Activated T-helper 9 cell treated with anti-CD3 and anti-CD28 coated beads, Interleukin-2, amount 50 U/mL, for 16 hours (primary cell): ENCODE measurements around the gene NUP210.

Experiments used
- DNase-seq: peaks from one replicate; pipeline ENCODE4 v3.0.0-alpha.2; 2020; ENCODE audit warnings: low read depth

Gene NUP210

DNA sequence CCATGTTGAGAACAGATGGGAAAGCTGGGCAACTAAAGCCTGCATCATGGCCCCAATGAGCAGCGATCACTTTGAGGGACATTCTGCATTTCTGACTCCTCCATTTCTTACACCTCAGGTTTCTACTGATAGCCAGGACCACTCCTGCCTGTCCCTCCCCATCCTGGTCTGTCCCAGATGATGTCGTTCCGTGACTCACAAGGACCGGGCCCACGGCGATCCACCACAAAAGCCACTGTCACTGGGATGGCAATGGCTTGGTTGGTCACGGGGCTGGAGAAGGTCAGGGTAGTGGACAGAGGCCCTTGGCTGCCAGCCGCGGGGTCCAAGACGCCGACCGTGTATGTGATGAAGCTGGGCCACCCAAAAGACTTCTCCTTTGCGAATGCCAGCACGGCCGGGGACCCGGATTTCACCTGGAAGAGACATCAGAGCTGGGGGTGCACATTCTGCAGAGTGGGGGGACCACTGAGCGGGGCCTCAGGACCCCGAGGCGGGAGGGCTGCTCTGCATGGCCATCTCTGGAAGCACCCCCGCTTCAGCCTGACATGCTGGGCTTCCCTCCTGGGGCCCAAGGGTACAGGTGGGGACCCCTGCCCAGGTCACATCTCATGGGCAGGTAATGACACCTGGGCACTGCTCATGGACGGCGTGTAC lies 100.4 kb downstream of the NUP210 start:
- no peak for DNase-seq

DNA sequence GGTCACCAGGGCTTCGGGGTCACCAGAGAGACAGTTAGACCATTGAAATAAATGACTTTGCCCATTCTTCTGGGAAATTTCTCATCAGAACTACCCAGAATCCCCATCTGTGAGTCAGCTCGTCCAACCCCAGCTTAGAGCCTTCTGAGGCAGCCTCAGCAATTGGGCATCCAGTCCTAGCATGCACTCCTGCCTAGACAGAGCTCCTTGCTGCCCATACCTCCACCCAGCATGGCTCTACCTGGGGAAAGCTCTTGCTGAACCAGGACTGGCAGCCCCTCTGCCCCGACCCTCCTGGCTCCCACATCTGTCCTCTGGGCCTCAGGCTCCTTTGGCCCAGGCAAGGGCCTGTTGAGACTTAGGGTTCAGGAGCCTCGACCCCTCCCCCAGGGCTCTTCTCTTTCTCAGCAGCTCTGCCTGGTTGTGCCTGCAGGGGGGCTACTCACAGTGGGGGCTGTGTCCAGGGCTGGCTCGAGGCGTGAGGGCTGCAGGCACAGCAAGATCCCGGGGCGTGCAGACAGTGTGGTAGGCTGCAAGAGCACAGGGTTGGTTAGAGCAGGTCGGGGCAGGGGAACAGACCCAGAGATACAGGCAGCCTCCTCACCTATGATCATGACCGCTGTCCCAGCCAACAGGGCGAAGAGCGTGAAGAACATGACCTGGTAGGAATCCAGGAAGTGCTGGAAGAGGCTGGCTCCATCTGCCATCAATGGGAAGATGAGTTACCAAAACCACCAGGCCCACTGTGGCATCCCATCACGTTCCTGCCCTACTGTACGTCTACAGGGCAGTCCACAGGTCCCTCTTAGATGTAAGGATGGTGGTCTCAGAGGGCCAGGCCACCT lies 101.3 kb downstream of the NUP210 start:
- DNase-seq: no peak

DNA sequence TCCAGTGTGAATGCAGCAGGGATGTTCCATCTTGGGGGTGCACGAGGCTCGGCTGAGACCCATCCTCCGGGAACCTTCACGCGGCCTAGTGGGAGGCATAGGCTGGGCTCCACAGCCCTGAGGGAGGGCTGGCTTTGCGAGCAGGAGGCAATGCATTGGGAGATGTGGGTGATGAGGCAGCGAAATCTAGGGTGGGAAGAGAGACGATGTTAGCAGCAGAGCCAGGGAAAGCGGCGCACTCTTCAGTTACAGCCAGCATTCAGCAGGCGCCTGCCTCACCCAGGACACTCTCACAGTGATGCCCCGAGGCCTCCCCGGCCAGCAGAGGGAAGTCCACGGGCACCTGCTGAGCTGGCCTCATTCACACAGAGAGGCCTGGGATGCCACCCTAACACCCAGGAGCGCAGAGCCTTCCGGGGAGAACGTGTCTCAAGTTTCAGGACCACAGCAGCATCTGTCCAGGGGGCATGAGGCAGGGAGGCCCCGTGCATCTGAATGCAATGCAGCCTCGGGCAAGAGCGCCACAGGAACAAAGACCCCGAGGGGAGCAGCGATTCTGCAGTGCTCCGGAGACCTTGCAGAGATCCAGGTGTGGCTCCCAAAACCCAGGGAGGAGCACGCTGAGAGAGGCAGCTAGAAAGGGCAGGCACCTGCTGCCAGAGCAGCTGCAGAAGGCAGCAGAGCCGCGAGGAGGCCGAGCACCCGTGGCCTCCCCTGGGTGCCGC lies 102.4 kb downstream of the NUP210 start:
- no peak for DNase-seq

DNA sequence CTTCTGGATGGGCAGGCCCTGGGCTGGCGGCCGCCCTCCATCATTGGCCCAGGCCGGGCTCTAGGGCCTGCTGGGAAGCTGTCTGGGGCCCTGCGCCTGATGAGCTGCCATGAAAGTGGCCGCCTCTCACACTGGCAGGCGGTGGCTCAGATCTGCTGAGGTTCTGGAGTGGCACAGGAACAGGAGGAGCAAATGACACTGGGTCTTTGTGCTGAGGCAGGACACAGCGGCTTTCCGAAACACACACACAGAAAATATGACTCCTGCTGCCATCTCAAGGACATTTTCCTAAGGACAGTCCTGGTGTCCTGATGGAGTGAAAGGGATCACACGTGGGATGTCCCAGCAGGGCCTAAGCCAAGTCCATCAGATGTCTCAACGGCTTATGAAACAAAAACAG lies 103.5 kb downstream of the NUP210 start:
- no peak for DNase-seq

DNA sequence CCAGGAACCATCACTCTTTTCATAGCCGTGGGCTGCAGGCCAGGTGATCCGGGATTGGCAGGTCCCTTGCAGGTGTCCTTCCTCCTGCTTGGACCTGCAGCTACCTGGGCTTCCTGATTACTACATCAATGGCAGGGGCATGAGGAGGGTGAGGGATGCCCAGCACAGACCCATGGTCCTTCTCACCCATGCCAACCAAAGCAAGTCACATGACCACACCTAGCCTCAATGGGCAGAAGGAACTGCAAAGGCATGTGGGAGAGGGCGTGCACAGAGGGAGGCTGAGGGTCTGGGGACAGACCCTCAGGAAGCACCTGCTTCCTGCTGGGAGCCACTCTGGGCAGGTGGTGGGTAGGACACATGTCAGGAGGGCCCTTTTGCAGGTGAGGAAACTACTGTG lies 105.2 kb downstream of the NUP210 start:
- no peak for DNase-seq

DNA sequence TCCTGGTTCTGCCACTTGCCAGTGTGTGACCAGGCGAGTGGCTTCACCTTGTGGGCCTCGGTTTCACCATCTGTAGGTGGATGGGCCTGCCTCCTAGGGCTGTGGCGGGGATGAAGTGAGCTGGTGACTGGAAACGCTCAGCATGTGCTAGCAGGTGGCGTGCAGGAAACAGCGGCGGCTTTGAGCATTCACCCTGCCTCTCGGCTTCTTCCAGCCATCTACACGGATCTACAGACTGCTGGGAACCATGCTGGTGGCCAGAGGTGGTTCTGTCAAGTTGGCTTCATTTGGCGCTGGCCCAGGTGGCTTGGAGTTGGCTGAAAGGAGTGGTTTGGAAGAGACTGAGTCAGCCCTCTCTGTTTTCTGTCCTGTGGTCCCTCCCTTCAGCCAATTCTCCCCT lies 106.3 kb downstream of the NUP210 start:
- no peak for DNase-seq

DNA sequence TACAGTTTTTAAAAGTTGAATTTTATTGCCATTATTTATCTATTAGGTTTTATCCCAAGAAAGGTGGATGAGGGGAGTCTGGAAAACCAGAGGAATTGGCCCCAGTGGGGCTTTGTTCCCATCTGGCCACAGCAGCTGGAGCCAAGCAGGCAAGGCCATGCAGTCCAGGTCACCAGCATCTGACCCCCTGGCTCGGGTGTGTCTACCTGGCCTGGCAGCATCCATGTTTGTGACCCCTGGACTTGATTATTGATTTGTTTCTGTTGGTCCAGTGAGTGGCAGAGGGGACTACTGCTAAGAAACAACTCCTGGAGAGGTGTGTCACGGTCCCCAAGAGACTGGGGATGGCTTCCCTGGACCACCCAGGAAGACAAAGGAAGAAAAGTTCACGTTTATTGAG lies 111.1 kb downstream of the NUP210 start:
- DNase-seq: no peak

DNA sequence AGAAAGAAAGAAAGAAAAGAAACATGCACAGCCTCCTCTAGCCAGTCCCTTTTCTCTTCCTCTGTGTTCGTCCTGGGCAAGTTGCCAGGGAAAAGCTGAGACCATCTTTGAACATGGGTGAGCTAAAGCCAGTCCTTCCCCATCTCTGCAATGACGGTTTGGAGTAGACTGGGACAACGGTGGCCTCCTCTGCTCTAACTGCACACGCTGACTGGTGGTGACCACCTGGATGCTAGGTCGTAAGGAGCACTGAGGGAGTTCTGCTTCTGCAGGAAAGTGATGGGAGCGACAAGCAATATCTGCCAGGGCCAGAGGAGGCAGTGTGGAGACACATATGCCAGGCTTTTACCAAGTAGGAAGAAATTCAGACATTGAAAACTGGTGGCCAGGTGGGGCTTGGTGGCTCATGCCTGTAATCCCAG lies 111.7 kb downstream of the NUP210 start:
- DNase-seq: no peak

DNA sequence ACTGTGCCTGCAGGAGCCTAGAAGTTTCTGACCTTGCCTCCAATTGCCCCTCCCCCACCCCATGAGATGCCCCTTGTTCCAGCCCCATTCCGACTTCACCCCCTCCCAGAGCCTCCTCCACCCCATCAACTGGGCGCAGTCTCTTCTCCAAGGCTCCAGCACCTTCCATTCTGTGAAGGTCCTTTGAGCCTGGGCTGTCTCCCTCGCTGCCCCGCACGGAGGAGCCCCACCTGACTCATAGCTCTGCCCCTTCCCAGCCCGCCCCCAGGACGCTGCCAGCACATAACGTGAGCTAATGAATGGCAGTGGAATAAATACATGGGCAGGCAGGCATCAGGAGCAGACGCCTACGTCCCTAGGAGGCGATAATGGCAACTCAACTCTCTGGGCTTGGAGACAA lies 113.1 kb downstream of the NUP210 start:
- no peak for DNase-seq

DNA sequence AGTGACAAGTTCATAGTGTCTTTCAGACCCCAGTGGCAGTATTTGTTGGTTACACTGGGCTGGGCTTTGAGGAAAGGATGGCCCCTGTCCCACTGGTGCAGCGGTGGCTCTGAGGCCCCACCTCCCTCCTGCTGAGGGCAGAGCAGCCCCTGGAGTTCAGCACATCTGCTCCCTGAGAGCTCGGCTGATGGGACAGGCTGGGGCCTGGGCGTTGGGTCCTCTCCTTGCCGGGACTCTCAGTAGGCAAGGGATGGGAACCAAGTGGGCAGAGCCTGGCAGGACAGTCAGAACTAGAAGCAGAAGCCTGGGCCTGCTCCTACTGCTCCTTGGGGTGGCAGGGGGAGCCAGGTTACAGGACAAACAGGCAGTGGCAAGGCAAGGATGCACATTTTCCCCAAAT lies 114.5 kb downstream of the NUP210 start:
- no peak for DNase-seq

DNA sequence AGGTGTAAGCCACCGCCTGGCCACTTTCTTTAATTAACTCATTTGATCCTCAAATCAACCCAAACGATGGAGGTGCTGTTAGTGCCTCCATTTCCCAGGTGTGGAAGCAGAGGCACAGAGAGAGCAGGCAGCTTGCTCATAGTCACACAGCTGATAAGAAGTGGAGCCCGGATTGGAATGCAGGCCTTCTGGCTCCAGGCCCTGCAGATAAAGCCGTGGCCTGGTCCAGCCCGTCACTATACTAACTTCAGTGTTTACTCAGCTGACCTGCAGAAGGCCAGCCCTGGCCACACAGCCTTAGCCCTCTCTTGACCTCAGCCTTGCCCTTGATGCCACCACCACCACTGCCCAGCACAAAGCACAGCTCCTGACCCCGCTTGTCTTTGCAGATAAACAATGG lies 116.7 kb downstream of the NUP210 start:
- no peak for DNase-seq

DNA sequence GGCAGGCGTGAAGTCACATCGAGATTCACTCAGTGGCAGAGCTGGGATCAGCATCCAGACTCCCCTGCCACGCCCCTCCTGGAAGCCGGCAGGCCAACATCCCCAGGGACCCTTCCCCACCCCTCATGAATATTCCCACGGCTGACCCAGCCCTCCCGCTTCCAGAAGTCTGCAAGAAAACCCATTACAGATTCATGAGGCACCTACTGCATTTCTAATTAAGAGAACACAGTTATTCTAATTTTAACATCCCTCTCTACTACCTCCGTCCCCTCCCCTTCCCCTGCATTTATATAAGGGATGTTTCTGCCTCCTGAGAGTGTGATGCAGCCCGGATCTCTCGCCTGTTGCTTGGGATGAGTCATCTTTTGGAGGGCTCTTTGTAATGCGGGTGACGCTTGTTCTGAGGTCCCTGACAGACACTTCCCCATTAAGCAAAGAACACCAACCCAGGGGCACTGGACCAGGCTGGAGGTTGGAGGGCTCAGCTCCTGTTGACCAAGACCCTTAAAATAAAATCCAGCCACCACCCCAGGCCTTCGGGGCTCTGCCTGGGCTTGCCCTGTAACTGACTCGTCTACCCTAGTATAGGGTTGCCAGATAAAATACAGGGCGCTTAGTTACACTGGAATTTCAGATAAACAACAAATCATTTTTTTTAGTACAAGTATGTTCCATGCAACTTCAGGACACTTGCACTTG lies 118.7 kb downstream of the NUP210 start:
- DNase-seq: no peak

DNA sequence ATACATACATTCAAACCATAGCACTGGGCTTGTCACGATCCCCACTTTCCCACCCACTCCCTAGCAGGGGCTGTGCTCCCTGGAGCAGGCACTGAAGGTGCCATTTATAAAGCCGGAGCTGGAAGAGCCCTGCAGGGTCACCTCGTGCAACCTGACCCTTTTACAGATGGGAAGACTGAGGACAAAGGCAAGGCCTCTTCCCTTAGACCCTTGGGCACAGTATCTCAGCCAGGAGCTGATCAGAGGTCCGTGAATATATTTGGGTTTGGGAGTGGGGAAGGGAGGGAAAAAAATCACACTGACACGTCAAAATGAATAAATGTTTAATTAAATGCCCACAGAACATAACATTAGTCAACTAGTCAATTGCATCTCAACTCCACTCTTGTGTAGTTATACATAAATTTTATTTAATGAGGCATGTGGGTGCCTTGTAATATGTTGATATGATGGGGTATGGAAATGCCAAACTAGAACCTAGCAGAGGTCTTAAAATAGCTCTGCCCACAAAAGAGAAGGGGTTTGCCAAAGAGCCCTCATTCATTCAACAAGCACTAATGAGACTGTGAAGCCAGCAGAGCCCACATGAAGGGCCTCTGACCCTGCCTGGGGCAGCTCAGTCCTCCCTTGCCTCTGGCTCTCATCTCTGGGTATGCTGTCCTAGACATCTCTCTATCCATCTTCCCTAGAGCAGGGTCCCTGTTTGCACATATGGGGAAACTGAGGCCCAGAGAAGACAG lies 119.4 kb downstream of the NUP210 start:
- no peak for DNase-seq

DNA sequence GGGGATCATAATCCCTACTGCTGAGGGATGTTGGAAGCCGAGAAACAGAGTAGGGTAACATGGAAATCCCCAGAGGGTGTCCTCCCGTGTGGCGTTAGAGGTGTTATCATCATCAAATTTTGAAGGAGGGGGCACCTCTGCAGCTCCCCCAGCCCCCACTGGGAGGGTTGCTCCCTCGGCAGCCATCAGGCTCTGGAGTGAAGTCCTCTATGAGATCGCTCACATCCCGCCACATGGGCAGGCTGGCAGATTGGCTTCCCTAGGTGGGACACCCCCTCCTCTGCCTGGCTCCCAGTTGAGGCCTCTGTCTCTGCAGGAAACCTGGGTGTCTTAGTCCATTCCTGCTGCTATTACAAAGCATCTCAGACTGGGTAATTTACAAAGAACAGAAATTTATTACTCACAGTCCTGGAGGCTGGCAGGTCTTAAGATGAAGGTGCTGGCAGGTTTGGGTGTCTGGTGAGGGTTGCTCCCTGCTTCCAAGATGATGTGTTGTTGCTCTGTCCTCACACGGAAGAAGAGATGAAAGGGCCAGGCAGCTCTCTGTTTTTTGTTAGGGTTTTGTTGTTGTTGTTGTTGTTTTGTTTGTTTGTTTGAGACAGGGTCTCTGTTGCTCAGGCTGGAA lies 120.5 kb downstream of the NUP210 start:
- DNase-seq: no peak

DNA sequence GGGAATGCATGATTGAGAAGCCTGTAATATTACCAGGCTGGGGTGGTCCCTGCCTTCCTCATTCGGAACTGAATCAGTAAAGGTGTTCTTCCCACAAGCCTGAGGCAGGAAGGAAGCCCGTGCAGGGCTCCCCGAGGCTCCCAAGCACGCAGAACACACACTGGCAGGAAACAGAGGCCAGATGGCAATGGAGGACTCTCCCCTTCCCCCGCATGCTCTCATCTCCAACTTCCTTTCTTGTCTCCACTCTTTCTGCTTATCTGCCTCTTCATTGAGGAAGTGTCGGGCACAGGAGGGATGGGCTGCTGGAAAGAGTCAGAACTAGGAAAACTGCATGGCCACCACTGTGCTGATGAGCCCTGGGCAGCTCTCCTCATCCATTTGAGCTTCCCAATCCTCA lies 123.5 kb downstream of the NUP210 start:
- DNase-seq: no peak

DNA sequence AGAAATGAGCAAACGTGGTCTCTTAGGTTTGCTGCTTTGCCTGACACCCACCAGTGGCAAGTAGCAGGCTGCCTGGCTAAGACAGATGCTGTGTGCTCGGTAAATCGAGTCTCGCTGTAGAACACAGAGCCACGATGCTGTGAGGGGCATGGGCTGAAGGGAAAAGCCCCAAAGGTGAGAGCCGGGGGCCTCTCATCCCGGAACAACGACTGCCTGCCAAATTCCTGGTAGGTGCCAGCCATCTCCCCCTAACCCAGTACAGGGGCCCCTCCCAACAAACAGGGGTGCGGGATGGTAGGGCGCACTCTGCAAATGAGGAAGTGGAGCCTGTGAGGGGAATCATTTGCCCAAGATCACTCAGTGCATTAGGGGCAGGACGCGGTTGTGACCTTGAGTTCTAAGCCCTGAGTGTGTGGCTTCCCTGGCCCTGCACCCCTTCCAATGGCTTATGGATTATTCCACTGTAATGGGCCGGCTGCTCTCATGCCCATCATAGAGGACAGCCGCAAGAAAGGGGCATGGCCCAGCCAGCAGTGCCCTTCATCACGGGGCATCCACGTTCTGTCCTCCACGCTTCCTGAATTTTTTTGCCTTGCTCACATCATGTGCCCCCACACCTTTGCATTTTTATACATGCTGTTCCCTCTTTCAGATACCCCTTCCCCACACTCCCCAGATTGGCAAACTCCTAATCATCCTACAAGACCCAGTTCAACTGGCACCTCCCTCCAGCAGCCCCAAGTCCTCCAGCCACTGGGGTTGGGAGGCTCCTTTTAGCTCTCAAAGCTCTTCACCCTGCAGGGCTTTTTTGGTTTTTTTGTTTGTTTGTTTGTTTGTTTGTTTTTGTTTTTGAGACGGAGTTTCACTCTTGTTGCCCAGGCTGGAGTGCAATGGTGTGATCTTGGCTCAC lies 125.4 kb downstream of the NUP210 start:
- no peak for DNase-seq

DNA sequence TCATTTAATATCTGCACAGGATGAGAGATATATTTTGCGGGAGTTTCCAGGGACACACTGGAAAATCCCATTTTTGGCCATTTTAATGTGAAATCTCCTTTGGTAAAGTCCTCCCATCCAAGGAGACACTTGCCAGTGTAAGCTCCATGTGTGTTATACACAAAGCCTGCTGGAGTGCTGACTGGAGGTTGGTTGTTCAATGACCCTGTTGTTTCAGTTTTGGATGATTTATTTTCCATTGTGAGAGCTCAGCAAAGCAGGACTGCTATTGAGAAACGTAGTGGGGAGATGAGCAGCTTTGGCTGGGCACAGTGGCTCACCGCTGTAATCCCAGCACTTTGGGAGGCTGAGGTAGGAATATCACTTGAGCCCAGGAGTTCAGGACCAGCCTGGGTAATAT lies 127.7 kb downstream of the NUP210 start:
- DNase-seq: no peak

DNA sequence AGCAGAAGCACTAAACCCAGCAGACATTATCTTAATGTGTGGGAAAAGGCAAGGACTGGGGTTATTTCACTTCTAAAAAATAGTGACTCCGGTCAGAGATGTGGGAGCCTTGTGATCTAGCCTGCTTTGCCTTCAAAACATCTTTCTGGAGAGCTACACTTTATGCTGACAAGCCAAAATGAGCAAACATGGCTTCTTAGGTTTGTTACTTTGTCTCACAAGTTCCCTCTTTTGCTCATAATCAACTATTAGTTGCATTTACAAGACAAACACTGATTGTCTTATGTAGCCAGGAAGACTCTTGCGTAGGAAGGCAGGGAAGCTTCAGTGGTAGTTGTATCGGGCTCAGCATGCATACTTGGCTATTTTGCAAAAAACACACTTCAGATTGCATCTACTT lies 129.2 kb downstream of the NUP210 start:
- DNase-seq: no peak

DNA sequence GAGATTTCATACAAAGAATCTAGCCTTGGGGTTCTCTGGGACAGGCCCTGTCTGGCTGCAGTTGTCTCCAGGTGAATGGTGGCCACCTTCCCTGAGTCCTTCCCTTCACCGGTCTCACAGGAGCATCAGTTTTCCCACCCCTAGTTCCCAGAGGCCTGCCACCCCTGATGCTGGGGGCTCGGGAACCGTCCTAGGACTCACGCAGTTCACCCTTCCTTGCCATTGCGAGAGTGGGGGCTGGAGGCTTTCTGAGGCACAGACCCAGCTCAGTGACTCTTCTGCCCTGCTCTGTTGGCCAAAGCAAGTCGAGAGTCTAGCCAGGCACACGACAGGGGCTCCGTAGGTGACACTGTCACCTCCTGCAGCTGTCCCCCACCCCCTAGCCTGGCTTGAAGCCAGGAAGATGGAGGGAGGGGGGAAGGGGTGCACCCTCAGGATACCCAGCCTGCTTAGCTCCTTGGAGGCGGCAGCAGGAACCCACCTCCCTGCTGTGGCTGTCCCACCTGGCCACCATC lies 130.3 kb downstream of the NUP210 start:
- DNase-seq: no peak
